D721Med (cell line): ENCODE measurements around the gene UHRF2.

Experiments used
- DNase-seq: peaks from one replicate; pipeline ENCODE4 v3.0.0; 2011; ENCODE audit warnings: low spot score; ENCODE audit not compliant: insufficient read length
- FAIRE-seq: peaks from 2 replicates; lab custom pipeline; 2011; peaks lifted over from hg19 to GRCh38; lab: Jason Lieb, UNC
- TF ChIP-seq, protein P1 (sequence below): IDR thresholded peaks from 2 replicates; pipeline ENCODE4 v1.5.1; 2012; ENCODE audit warnings: mild to moderate bottlenecking, control low read depth; ENCODE audit not compliant: insufficient read depth; ENCODE audit errors: missing control alignments

The UHRF2 gene

GRCh38 chr9:6414247-6414641 lies 1.2 kb downstream of the UHRF2 start:
- DNase-seq, result no peak
- TF ChIP-seq, protein P1, sequence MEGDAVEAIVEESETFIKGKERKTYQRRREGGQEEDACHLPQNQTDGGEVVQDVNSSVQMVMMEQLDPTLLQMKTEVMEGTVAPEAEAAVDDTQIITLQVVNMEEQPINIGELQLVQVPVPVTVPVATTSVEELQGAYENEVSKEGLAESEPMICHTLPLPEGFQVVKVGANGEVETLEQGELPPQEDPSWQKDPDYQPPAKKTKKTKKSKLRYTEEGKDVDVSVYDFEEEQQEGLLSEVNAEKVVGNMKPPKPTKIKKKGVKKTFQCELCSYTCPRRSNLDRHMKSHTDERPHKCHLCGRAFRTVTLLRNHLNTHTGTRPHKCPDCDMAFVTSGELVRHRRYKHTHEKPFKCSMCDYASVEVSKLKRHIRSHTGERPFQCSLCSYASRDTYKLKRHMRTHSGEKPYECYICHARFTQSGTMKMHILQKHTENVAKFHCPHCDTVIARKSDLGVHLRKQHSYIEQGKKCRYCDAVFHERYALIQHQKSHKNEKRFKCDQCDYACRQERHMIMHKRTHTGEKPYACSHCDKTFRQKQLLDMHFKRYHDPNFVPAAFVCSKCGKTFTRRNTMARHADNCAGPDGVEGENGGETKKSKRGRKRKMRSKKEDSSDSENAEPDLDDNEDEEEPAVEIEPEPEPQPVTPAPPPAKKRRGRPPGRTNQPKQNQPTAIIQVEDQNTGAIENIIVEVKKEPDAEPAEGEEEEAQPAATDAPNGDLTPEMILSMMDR, result no peak
- FAIRE-seq, result no peak

- DNase-seq, result no peak
- FAIRE-seq, result no peak
- TF ChIP-seq, protein P1, result no peak
Measured at GRCh38 chr9:6415266-6415665, 2.3 kb downstream of the UHRF2 start.

- DNase-seq (no peak), FAIRE-seq (no peak)
- TF ChIP-seq, protein P1, result no peak
Measured at GRCh38 chr9:6417186-6417585, 4.2 kb downstream of the UHRF2 start.

DNA sequence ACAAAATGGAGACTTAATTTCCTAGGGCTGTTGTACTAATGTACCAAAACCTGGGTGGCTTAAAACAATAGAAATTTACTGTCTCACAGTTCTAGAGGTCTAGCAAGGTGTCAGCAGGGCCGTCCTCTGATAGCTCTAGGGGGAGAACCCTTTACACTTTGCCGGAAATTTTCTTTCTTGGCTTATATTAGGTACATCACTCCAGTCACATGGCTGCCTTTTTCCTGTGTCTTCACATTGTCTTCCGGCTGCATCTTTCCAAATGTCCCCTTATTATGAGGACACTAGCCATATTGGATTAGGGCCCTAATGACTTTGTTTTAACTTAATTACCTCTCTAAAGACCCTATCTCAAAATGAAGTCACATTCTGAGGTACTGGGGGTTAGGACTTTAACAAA lies 5.8 kb downstream of the UHRF2 start:
- DNase-seq (no peak), FAIRE-seq (no peak)
- TF ChIP-seq, protein P1, result no peak

GRCh38 chr9:6424940-6425339 lies 11.9 kb downstream of the UHRF2 start:
- DNase-seq (no peak), FAIRE-seq (no peak)
- TF ChIP-seq, protein P1, result no peak

DNA sequence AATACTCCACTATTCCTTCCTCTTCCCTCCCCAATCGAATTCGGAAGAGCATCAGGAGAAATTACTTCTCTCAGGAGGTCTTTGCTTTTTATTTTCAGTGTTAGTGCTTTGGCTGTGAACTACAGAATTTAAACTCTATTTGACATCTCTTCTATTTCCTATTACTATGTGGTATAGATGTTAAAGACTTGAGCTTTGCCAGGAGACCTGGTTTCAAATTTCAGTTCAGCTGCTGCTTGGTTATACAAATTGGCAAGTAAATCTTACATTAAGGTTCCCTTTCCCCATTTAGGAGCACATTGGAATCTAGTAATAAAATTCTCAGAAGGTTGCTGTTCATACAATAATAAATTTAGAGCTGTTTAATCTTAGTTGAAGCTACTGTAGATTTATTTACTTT lies 13.1 kb downstream of the UHRF2 start:
- DNase-seq (no peak), FAIRE-seq (no peak)
- TF ChIP-seq, protein P1, result no peak

GRCh38 chr9:6428940-6429889 lies 16.2 kb downstream of the UHRF2 start:
- DNase-seq (no peak), FAIRE-seq (no peak)
- TF ChIP-seq, protein P1, result no peak
